GM12878 (cell line): Measurements from ENCODE around the gene MED10. TPM values are rescaled to one million over a fixed set of nuclear protein-coding genes. Genes with fewer than 3 reads are reported as not detected.

ENCODE experiments used
- ATAC-seq: fragments of 200-7000 bp; cut with Tn5 transposase; 3 replicates; pipeline ENCODE4 v1.9.1; 2020; ENCODE audit warnings: mild to moderate bottlenecking, moderate library complexity
- BruUV-seq: library from RNA; stranded (reverse); fragments of 400-500 nt; replicated peaks from 2 replicates; lab custom pipeline; 2021; lab: Mats Ljungman, UMichigan
- CTCF ChIA-PET: fragments of 300-600 bp; sonication (Branson Sonifier 250); formaldehyde crosslinking; extraction: SDS; loops from one replicate; lab custom pipeline; 2021; ENCODE audit warnings: inconsistent platforms; lab: Yijun Ruan, JAX
- POLR2A ChIA-PET: fragments of 350-600 bp; formaldehyde crosslinking; extraction: SDS; loops from one replicate; lab custom pipeline; 2021; ENCODE audit warnings: inconsistent platforms; lab: Charles Lee
- RAD21 ChIA-PET: fragments of 300-600 bp; sonication (Branson Sonifier 250); formaldehyde crosslinking; loops from one replicate; lab custom pipeline; 2023; ENCODE audit warnings: antibody characterized with exemption; ENCODE audit not compliant: unreplicated experiment; lab: Charles Lee
- SMC1A ChIA-PET: fragments of 300-600 bp; sonication (Branson Sonifier 250); formaldehyde crosslinking; loops from one replicate; lab custom pipeline; 2023; ENCODE audit not compliant: unreplicated experiment, uncharacterized antibody; lab: Charles Lee
- DNase-seq: peaks from one replicate; pipeline ENCODE4 v3.0.0-alpha.2; 2011; ENCODE audit warnings: low read depth, low spot score
- FAIRE-seq: peaks from 3 replicates; lab custom pipeline; 2011; peaks lifted over from hg19 to GRCh38; lab: Jason Lieb, UNC
- H2AFZ ChIP-seq: 2 replicates; pipeline ENCODE4 v1.6.0; 2011; ENCODE audit warnings: low read depth, low read length, control low read depth; ENCODE audit not compliant: control insufficient read depth
- H3K27ac ChIP-seq: 2 replicates; pipeline ENCODE4 v1.5.1; 2011; ENCODE audit warnings: control low read depth; ENCODE audit not compliant: control insufficient read depth, insufficient read depth
- H3K27me3 ChIP-seq, 2 experiments: replicated peaks in 1 of 2; 2 replicates each; pipeline versions ENCODE4 v1.6.0 to v1.6.1; 2011; ENCODE audit warnings: low read length in 1 of 2; ENCODE audit not compliant: control insufficient read depth in 2 of 2, insufficient read depth in 2 of 2
- H3K36me3 ChIP-seq, 2 experiments: 2 replicates each; pipeline ENCODE4 v1.5.1; 2011; ENCODE audit warnings: low read length in 1 of 2; ENCODE audit not compliant: control insufficient read depth in 2 of 2, insufficient read depth in 2 of 2
- H3K4me1 ChIP-seq: 2 replicates; pipeline ENCODE4 v1.6.1; 2011; ENCODE audit warnings: mild to moderate bottlenecking, low read length, moderate library complexity, mixed read lengths; ENCODE audit not compliant: control insufficient read depth, insufficient read depth
- H3K4me2 ChIP-seq: 2 replicates; pipeline ENCODE4 v1.6.0; 2011; ENCODE audit warnings: control low read depth; ENCODE audit not compliant: control insufficient read depth, insufficient read depth
- H3K4me3 ChIP-seq: fragments of 200-600 bp; sonication (generic); 2 replicates; pipeline ENCODE4 v1.5.1; 2016
- H3K79me2 ChIP-seq: 2 replicates; pipeline ENCODE4 v1.6.0; 2011; ENCODE audit warnings: low read length; ENCODE audit not compliant: control insufficient read depth, insufficient read depth
- H3K9ac ChIP-seq: 2 replicates; pipeline ENCODE4 v1.8.0; 2011; ENCODE audit warnings: low read length, control low read depth, mixed read lengths; ENCODE audit not compliant: control insufficient read depth, insufficient read depth
- H3K9me3 ChIP-seq: replicated peaks from 3 replicates; pipeline ENCODE4 v1.5.1; 2011; ENCODE audit warnings: mild to moderate bottlenecking, low read length; ENCODE audit not compliant: control insufficient read depth, insufficient read depth
- H4K20me1 ChIP-seq: 2 replicates; pipeline ENCODE4 v1.6.0; 2011; ENCODE audit not compliant: control insufficient read depth, insufficient read depth
- CBX3 ChIP-seq: fragments of 200-600 bp; sonication (generic); IDR thresholded peaks from 2 replicates; pipeline ENCODE4 v1.6.1; 2016; ENCODE audit warnings: low read depth, borderline replicate concordance
- MYB ChIP-seq: fragments of 150-350 bp; IDR thresholded peaks from 2 replicates; pipeline ENCODE4 v1.6.1; 2014; ENCODE audit warnings: mild to moderate bottlenecking, low read depth, low read length, borderline replicate concordance
- SRF ChIP-seq, 2 experiments: IDR thresholded peaks; 2 replicates each; pipeline ENCODE4 v1.6.1; 2011; ENCODE audit warnings: low read depth in 2 of 2, low read length in 2 of 2, mild to moderate bottlenecking in 1 of 2, moderate library complexity in 1 of 2
- ZNF207 ChIP-seq: fragments of 450-650 bp; IDR thresholded peaks from 2 replicates; pipeline ENCODE4 v1.6.1; 2014; ENCODE audit warnings: antibody characterized with exemption, mild to moderate bottlenecking, borderline replicate concordance
- WGBS: methylation state at CpG from one replicate; pipeline ENCODE4 v1.1.6; 2016; ENCODE audit warnings: low lambda C conversion rate; ENCODE audit not compliant: insufficient replicate concordance, insufficient coverage; ENCODE audit errors: missing lambda C conversion rate; 5-methylcytosine and 5-hydroxymethylcytosine counted together
- in situ Hi-C: fragments of 300-500 bp; cut with MboI; formaldehyde crosslinking; loops from 9 replicates; pipeline ENCODE4 v1.14.3; 2018; ENCODE audit warnings: mixed read lengths
- intact Hi-C: fragments of 100-400 bp; cut with micrococcal nuclease; formaldehyde crosslinking; loops from one replicate; pipeline ENCODE4 v1.14.2; 2022; ENCODE audit not compliant: unreplicated experiment
- polyA plus RNA-seq, 11 experiments: library from polyadenylated mRNA; depleted of rRNA in 4 of 11; unstranded in 6 of 11; stranded (reverse) in 5 of 11; fragments of >200 nt; fragmentation: Nextera tagmentation in 4 of 11; fragmentation: Illumina TruSeq in 1 of 11; extraction: Ambion mirVana in 4 of 11; extraction: Trizol in 1 of 11; gene quantifications; 1 replicate in 1 of 11; 2 replicates in 10 of 11; pipeline versions ENCODE4 v1.2.1 to v1.2.3, GENCODE V29; 2011 to 2016; ENCODE audit warnings: inconsistent platforms in 2 of 11, missing spikeins in 2 of 11, low read depth in 1 of 11
- total RNA-seq, 4 experiments: library from RNA; depleted of rRNA in 3 of 4; stranded (reverse); fragments of >200 nt in 3 of 4; fragmentation: Illumina TruSeq in 1 of 4; extraction: Trizol in 1 of 4; gene quantifications; 2 replicates each; pipeline versions ENCODE4 v1.2.1 to v1.2.3, GENCODE V29; 2013 to 2021
- TF ChIP-seq, protein P1 (sequence below): fragments of 450-650 bp; formaldehyde crosslinking; IDR thresholded peaks from 2 replicates; pipeline ENCODE4 v1.5.0; 2022; ENCODE audit warnings: mild to moderate bottlenecking, missing genetic modification characterization
- TF ChIP-seq, protein P2 (sequence below): fragments of 450-650 bp; IDR thresholded peaks from 2 replicates; pipeline ENCODE4 v1.6.1; 2016; ENCODE audit warnings: mild to moderate bottlenecking

Gene MED10
- total and polyA plus RNA-seq, 10 of the 15 experiments (the other 5 are each of a cell fraction or from before 2014, with no cell fraction given): 21.2 to 111 (median 46.6) TPM

DNA sequence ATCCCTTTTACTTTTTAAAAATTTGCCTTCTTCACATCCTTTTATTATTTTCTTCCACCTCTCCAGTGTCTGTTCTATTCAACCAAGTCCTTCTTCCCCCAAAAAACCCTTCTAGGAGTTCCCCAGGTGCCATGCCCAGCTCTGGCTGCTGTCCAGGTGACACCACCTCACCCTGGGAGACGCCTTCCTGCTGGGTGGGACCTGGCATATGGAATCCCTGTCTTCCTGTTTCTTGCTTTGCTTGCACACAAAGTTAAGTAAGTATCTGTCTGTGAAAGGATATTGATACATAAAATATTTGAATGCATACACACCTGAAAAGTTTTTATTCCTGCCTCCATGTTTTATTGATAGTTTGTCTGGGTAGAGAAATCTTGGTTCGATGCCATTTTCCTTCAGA, 23.1 kb upstream of the MED10 start:
- in situ Hi-C loops: no loop called here

More for the DNA sequence above, 23.1 kb upstream of the MED10 start:
- Histone ChIP-seq H3K4me3 (no peak overlapping the region), H3K9me3 (no peaks in the 10 kb centered on the region), H3K9ac (no peak overlapping the region), H2AFZ (no peak overlapping the region), H3K4me2 (no peak overlapping the region), H4K20me1 (no peaks in the 10 kb centered on the region), H3K79me2 (no peaks in the 10 kb centered on the region), H3K27me3 (no peaks in the 10 kb centered on the region; a peak in 2 of 4 replicates), H3K36me3 (no peaks in the 10 kb centered on the region), H3K27ac (no peak overlapping the region)
- DNase-seq (no peak), FAIRE-seq (no peak), ATAC-seq (no peak)
- CTCF ChIA-PET: interaction anchor here (0.6 kb wide), 1 partner anchor 173 kb away, joined by 3 read pairs; no protein-coding TSS in a partner anchor
- WGBS: 23% methylated on average over 2 of the region's 2 CpGs
- BruUV-seq: no TSS peak
- SMC1A ChIA-PET: no interaction called here
- RAD21 ChIA-PET: no interaction called here
- TF ChIP-seq ZNF207 (no peak), MYB (no peak), CBX3 (no peak), SRF (IDR thresholded peaks at IDR 0.05; ENCODE audit: low read depth in 2 of 2, low read length in 2 of 2) (no peak)
- TF ChIP-seq, protein P1, sequence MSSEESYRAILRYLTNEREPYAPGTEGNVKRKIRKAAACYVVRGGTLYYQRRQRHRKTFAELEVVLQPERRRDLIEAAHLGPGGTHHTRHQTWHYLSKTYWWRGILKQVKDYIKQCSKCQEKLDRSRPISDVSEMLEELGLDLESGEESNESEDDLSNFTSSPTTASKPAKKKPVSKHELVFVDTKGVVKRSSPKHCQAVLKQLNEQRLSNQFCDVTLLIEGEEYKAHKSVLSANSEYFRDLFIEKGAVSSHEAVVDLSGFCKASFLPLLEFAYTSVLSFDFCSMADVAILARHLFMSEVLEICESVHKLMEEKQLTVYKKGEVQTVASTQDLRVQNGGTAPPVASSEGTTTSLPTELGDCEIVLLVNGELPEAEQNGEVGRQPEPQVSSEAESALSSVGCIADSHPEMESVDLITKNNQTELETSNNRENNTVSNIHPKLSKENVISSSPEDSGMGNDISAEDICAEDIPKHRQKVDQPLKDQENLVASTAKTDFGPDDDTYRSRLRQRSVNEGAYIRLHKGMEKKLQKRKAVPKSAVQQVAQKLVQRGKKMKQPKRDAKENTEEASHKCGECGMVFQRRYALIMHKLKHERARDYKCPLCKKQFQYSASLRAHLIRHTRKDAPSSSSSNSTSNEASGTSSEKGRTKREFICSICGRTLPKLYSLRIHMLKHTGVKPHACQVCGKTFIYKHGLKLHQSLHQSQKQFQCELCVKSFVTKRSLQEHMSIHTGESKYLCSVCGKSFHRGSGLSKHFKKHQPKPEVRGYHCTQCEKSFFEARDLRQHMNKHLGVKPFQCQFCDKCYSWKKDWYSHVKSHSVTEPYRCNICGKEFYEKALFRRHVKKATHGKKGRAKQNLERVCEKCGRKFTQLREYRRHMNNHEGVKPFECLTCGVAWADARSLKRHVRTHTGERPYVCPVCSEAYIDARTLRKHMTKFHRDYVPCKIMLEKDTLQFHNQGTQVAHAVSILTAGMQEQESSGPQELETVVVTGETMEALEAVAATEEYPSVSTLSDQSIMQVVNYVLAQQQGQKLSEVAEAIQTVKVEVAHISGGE (CRISPR knock-in tag): no peak
- TF ChIP-seq, protein P2, sequence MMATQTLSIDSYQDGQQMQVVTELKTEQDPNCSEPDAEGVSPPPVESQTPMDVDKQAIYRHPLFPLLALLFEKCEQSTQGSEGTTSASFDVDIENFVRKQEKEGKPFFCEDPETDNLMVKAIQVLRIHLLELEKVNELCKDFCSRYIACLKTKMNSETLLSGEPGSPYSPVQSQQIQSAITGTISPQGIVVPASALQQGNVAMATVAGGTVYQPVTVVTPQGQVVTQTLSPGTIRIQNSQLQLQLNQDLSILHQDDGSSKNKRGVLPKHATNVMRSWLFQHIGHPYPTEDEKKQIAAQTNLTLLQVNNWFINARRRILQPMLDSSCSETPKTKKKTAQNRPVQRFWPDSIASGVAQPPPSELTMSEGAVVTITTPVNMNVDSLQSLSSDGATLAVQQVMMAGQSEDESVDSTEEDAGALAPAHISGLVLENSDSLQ: no peak
- TF ChIP-seq, all 136 proteins: peak for 0
- peaks cover 8% of the 10 kb centered on the region for H3K4me1 ChIP-seq
- POLR2A ChIA-PET: no interaction called here
- intact Hi-C loops: no loop called here
